ENCODE measurements around the gene KSR1.
A peak's percentile ranks its signal among the peaks of the same experiment; 100 is the strongest.
"Not testable (repeated sequence)": the region's sequence is repeated elsewhere in the genome, so short reads cannot be mapped to it uniquely, and the experiment has no call there.

Gene KSR1

DNA sequence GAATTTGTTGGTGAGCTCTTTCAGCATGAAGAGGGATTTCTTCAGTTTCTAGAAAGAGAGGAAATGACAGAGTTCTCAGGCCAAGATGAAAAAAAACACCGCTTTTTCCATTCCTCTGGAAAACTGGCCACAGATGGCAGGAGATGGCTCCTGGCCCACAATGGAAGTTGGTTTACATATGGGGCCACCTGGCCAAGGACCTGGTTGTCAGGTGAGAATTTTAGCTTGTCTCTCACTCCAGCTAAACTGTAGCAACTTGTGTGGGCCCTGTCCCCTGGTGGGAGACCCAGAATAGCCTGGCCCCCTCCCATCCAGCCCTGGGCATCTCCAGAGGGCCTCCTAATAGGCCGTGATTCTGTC, 208.3 kb downstream of the KSR1 start:
- WGBS, 2 donors (ENCODE audit: extremely low coverage in 2 of 2, insufficient read length in 2 of 2, insufficient replicate concordance in 1 of 2) = no CpG with 5 or more reads among the region's 2 CpGs
- H2BK15ac ChIP-seq (ENCODE audit: low read length) = no peak overlapping the region
- H3K79me1 ChIP-seq (ENCODE audit: low read depth, low read length) = peaks cover 2% of the 10 kb centered on the region
- no peak overlapping the region for H2BK12ac ChIP-seq (ENCODE audit: low read length)
- H3K27ac ChIP-seq (replicated peaks; ENCODE audit: low read length) = no peak overlapping the region
- no peak overlapping the region for H2BK5ac ChIP-seq (ENCODE audit: low read length)
- H2AFZ ChIP-seq (ENCODE audit: low read length) = no peak overlapping the region
- no peak overlapping the region for H3K14ac ChIP-seq (ENCODE audit: low read length)
- no peak overlapping the region for H3K4ac ChIP-seq (ENCODE audit: low read length)
- no peak overlapping the region for H3K9ac ChIP-seq (ENCODE audit: low read depth, low read length, poor library complexity)
- no peak overlapping the region for H2BK120ac ChIP-seq (ENCODE audit: low read depth, low read length)
- H2AK5ac ChIP-seq (ENCODE audit: low read depth, low read length) = no peak overlapping the region
- no peak overlapping the region for H3K4me3 ChIP-seq (ENCODE audit: low read length in 2 of 2)
- no peak overlapping the region for H3K23ac ChIP-seq (ENCODE audit: low read depth, low read length, poor library complexity)
- H3K18ac ChIP-seq (ENCODE audit: low read length) = no peak overlapping the region
- no peak overlapping the region for H3K4me2 ChIP-seq (ENCODE audit: insufficient read depth, low read length, poor library complexity, severe bottlenecking)
- no peaks in the 10 kb centered on the region for H3K9me3 ChIP-seq (replicated peaks in 1 of 2; ENCODE audit: control insufficient read depth in 2 of 2, insufficient read depth in 1 of 2, low read depth in 1 of 2, low read length in 2 of 2)
- no peaks in the 10 kb centered on the region for H3K4me1 ChIP-seq (ENCODE audit: control insufficient read depth in 2 of 2, insufficient read depth in 1 of 2, low read depth in 1 of 2, low read length in 2 of 2)
- DNase-seq (ENCODE audit: low spot score) = no peak
- no peak overlapping the region for H4K8ac ChIP-seq (ENCODE audit: low read depth, low read length)
- H4K91ac ChIP-seq (ENCODE audit: low read depth, low read length, poor library complexity) = no peak overlapping the region
- H3K36me3 ChIP-seq (replicated peaks in 1 of 2; ENCODE audit: control insufficient read depth in 2 of 2, insufficient read depth in 2 of 2, low read length in 2 of 2) = no peaks in the 10 kb centered on the region
- H3K27me3 ChIP-seq (ENCODE audit: control insufficient read depth in 3 of 3, insufficient read depth in 3 of 3, low read depth in 1 of 3, low read length in 3 of 3) = peaks cover 0 to 10% (median 0%) of the 10 kb centered on the region in 3 experiments

DNA sequence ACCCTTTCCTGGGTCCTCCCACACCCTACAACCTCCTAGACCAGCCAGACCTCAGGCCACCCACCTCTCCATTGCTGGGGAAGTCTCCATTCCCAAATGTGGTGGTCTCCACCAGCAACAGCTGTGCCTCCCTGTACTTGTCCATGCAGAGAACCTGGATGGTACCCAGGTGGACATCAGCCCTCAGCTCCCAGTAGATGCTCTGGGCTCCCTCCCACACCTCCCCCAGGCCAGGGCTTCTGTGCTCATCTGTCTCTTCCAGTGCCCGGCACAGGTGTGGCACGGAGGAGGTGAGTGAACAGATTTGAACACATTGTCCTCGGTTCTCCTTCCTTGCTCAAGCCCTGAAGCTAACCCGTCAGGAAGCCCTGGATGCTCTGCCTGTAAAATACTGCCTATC, 209.3 kb downstream of the KSR1 start:
- no peaks in the 10 kb centered on the region for H3K36me3 ChIP-seq (replicated peaks in 1 of 2; ENCODE audit: control insufficient read depth in 2 of 2, insufficient read depth in 2 of 2, low read length in 2 of 2)
- no peak overlapping the region for H3K23ac ChIP-seq (ENCODE audit: low read depth, low read length, poor library complexity)
- H3K14ac ChIP-seq (ENCODE audit: low read length) = no peak overlapping the region
- H3K4me1 ChIP-seq (ENCODE audit: control insufficient read depth in 2 of 2, insufficient read depth in 1 of 2, low read depth in 1 of 2, low read length in 2 of 2) = no peaks in the 10 kb centered on the region
- no peaks in the 10 kb centered on the region for H3K79me1 ChIP-seq (ENCODE audit: low read depth, low read length)
- no peak overlapping the region for H3K4ac ChIP-seq (ENCODE audit: low read length)
- no peak overlapping the region for H3K18ac ChIP-seq (ENCODE audit: low read length)
- no peak overlapping the region for H3K9ac ChIP-seq (ENCODE audit: low read depth, low read length, poor library complexity)
- no CpG with 5 or more reads among the region's 4 CpGs for WGBS, 2 donors (ENCODE audit: extremely low coverage in 2 of 2, insufficient read length in 2 of 2, insufficient replicate concordance in 1 of 2)
- H2BK12ac ChIP-seq (ENCODE audit: low read length) = no peak overlapping the region
- DNase-seq (ENCODE audit: low spot score) = no peak
- no peak overlapping the region for H4K8ac ChIP-seq (ENCODE audit: low read depth, low read length)
- H3K27ac ChIP-seq (replicated peaks; ENCODE audit: low read length) = no peak overlapping the region
- H3K27me3 ChIP-seq (ENCODE audit: control insufficient read depth in 3 of 3, insufficient read depth in 3 of 3, low read depth in 1 of 3, low read length in 3 of 3) = peaks cover 0 to 15% (median 0%) of the 10 kb centered on the region in 3 experiments
- no peak overlapping the region for H3K4me3 ChIP-seq (ENCODE audit: low read length in 2 of 2)
- H4K91ac ChIP-seq (ENCODE audit: low read depth, low read length, poor library complexity) = no peak overlapping the region
- H2AK5ac ChIP-seq (ENCODE audit: low read depth, low read length) = no peak overlapping the region
- H2BK15ac ChIP-seq (ENCODE audit: low read length) = no peak overlapping the region
- no peak overlapping the region for H3K4me2 ChIP-seq (ENCODE audit: insufficient read depth, low read length, poor library complexity, severe bottlenecking)
- H3K9me3 ChIP-seq (replicated peaks in 1 of 2; ENCODE audit: control insufficient read depth in 2 of 2, insufficient read depth in 1 of 2, low read depth in 1 of 2, low read length in 2 of 2) = no peaks in the 10 kb centered on the region
- H2BK5ac ChIP-seq (ENCODE audit: low read length) = no peak overlapping the region
- no peak overlapping the region for H2AFZ ChIP-seq (ENCODE audit: low read length)
- no peak overlapping the region for H2BK120ac ChIP-seq (ENCODE audit: low read depth, low read length)

DNA sequence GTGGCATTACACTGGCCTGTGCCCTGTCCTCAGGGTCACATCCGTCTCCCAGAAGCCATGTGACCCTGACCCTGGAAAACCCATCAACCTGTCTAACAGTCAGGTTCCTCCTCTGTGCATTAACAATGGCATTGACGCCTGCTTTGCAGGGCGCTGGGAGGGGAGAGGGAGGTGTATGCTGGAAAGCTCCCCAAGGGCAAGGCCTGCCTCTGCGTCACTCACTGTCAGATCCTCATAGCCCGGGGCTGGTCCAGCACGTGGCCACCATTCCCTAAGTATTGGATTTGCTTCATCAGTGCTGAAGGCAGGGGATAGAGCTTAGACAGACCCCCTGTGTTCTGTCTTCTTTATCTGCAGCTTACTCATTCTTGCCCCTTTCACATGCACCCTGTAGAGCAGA, 210.0 kb downstream of the KSR1 start:
- not testable (repeated sequence) for H2BK12ac ChIP-seq (ENCODE audit: low read length); H3K4me2 ChIP-seq (ENCODE audit: insufficient read depth, low read length, poor library complexity, severe bottlenecking); H2AFZ ChIP-seq (ENCODE audit: low read length); H3K4ac ChIP-seq (ENCODE audit: low read length); H3K9me3 ChIP-seq (replicated peaks in 1 of 2; ENCODE audit: control insufficient read depth in 2 of 2, insufficient read depth in 1 of 2, low read depth in 1 of 2, low read length in 2 of 2); H3K27ac ChIP-seq (replicated peaks; ENCODE audit: low read length); H3K9ac ChIP-seq (ENCODE audit: low read depth, low read length, poor library complexity); DNase-seq (ENCODE audit: low spot score); H2BK120ac ChIP-seq (ENCODE audit: low read depth, low read length); H3K18ac ChIP-seq (ENCODE audit: low read length); H3K79me1 ChIP-seq (ENCODE audit: low read depth, low read length); H2BK5ac ChIP-seq (ENCODE audit: low read length); H3K14ac ChIP-seq (ENCODE audit: low read length); H2AK5ac ChIP-seq (ENCODE audit: low read depth, low read length); H3K23ac ChIP-seq (ENCODE audit: low read depth, low read length, poor library complexity); H3K4me1 ChIP-seq (ENCODE audit: control insufficient read depth in 2 of 2, insufficient read depth in 1 of 2, low read depth in 1 of 2, low read length in 2 of 2); H2BK15ac ChIP-seq (ENCODE audit: low read length); H4K8ac ChIP-seq (ENCODE audit: low read depth, low read length); H3K4me3 ChIP-seq (ENCODE audit: low read length in 2 of 2); H4K91ac ChIP-seq (ENCODE audit: low read depth, low read length, poor library complexity); H3K36me3 ChIP-seq (replicated peaks in 1 of 2; ENCODE audit: control insufficient read depth in 2 of 2, insufficient read depth in 2 of 2, low read length in 2 of 2)
- peaks cover 0 to 15% (median 0%) of the 10 kb centered on the region in 3 experiments for H3K27me3 ChIP-seq (ENCODE audit: control insufficient read depth in 3 of 3, insufficient read depth in 3 of 3, low read depth in 1 of 3, low read length in 3 of 3)
- no CpG with 5 or more reads among the region's 6 CpGs for WGBS, 2 donors (ENCODE audit: extremely low coverage in 2 of 2, insufficient read length in 2 of 2, insufficient replicate concordance in 1 of 2)

DNA sequence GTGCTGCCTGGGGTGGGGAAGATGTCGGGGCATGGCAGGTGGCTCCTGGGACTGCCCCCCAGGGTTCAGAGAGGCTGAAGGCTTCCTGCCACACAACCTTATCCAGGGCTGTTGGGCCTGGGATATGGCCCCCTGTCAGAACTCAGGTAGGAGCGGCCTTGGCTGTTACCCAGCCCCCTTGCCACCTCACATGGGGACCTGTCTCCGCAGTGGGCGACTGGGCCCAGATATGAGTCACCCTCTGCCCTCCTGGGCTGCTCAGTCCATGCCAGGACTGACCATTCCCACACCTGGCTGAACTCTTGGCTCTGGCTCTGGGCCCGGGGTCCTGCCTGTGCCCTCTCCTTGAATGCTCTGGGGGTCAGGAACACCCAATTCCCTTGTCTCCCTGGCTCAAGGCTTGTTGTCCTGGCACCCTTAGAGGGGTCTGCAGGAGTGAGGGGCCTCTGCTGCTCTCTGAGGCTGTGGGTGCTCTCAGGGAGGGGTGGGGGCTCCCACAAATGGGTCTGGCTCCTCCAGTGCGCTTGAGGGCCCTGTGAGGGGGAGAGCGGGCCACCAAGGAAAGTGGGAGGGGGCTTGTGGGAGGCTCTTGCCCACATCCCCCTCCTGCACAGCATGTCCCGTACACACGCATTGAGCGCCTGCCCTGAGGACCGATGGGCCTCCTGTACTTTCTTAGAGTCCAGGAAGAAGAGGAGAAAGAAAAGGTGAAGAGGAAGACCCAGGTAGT, 210.7 kb downstream of the KSR1 start:
- Histone ChIP-seq H3K4me1 (ENCODE audit: control insufficient read depth in 2 of 2, insufficient read depth in 1 of 2, low read depth in 1 of 2, low read length in 2 of 2) (no peaks in the 10 kb centered on the region), H3K27me3 (ENCODE audit: control insufficient read depth in 3 of 3, insufficient read depth in 3 of 3, low read depth in 1 of 3, low read length in 3 of 3) (peaks cover 0 to 10% (median 0%) of the 10 kb centered on the region in 3 experiments), H2BK5ac (ENCODE audit: low read length) (no peak overlapping the region), H3K9ac (ENCODE audit: low read depth, low read length, poor library complexity) (no peak overlapping the region), H2BK15ac (ENCODE audit: low read length) (no peak overlapping the region), H3K36me3 (replicated peaks in 1 of 2; ENCODE audit: control insufficient read depth in 2 of 2, insufficient read depth in 2 of 2, low read length in 2 of 2) (no peaks in the 10 kb centered on the region), H2BK120ac (ENCODE audit: low read depth, low read length) (no peak overlapping the region), H3K9me3 (replicated peaks in 1 of 2; ENCODE audit: control insufficient read depth in 2 of 2, insufficient read depth in 1 of 2, low read depth in 1 of 2, low read length in 2 of 2) (no peaks in the 10 kb centered on the region), H2BK12ac (ENCODE audit: low read length) (no peak overlapping the region), H3K4ac (ENCODE audit: low read length) (no peak overlapping the region), H3K4me2 (ENCODE audit: insufficient read depth, low read length, poor library complexity, severe bottlenecking) (peak overlapping the region; percentile 0), H3K14ac (ENCODE audit: low read length) (no peak overlapping the region), H4K91ac (ENCODE audit: low read depth, low read length, poor library complexity) (no peak overlapping the region), H3K18ac (ENCODE audit: low read length) (peak overlapping the region; percentile 39), H2AFZ (ENCODE audit: low read length) (no peak overlapping the region), H3K23ac (ENCODE audit: low read depth, low read length, poor library complexity) (no peak overlapping the region), H3K27ac (replicated peaks; ENCODE audit: low read length) (no peak overlapping the region), H3K4me3 (ENCODE audit: low read length in 2 of 2) (no peak overlapping the region), H2AK5ac (ENCODE audit: low read depth, low read length) (no peak overlapping the region), H4K8ac (ENCODE audit: low read depth, low read length) (no peak overlapping the region), H3K79me1 (ENCODE audit: low read depth, low read length) (no peaks in the 10 kb centered on the region)
- no peak for DNase-seq (ENCODE audit: low spot score)
- no CpG with 5 or more reads among the region's 11 CpGs for WGBS, 2 donors (ENCODE audit: extremely low coverage in 2 of 2, insufficient read length in 2 of 2, insufficient replicate concordance in 1 of 2)
